Measurements from ENCODE around the gene DHX34.

GRCh38 chr19:47398707-47399597 is 49.8 kb downstream of the DHX34 start:
- no peak for TF ChIP-seq CTCF (IDR thresholded peaks at IDR 0.05)
- no peak for TF ChIP-seq EP300 (IDR thresholded peaks at IDR 0.05)

Measured in sigmoid colon (tissue), 4 donors.